ENCODE measurements around the gene WFDC9.

DNA sequence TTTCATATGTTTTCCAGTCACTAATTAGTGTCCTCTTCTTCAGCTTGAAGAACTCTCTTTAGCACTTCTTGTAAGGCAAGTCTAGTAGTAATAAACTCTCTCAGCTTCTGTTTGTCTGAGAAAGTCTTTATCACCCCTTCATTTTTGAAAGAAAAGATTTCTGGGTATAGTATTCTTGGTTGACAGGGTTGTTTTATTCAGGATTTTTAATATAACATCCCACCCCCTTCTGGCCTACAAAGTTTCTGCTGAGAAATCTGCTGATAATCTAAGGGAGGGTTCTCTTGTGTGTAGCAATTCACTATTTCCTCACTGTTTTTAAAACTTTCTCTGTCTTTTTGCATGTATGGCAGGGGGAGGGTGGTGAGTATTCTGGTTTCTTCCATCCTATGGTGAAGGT lies 48.6 kb upstream of the WFDC9 start:
- TF ChIP-seq, protein P1, sequence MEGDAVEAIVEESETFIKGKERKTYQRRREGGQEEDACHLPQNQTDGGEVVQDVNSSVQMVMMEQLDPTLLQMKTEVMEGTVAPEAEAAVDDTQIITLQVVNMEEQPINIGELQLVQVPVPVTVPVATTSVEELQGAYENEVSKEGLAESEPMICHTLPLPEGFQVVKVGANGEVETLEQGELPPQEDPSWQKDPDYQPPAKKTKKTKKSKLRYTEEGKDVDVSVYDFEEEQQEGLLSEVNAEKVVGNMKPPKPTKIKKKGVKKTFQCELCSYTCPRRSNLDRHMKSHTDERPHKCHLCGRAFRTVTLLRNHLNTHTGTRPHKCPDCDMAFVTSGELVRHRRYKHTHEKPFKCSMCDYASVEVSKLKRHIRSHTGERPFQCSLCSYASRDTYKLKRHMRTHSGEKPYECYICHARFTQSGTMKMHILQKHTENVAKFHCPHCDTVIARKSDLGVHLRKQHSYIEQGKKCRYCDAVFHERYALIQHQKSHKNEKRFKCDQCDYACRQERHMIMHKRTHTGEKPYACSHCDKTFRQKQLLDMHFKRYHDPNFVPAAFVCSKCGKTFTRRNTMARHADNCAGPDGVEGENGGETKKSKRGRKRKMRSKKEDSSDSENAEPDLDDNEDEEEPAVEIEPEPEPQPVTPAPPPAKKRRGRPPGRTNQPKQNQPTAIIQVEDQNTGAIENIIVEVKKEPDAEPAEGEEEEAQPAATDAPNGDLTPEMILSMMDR (IDR thresholded peaks at IDR 0.05; ENCODE audit: insufficient read depth, low read length, poor library complexity, severe bottlenecking) = no peak
- TF ChIP-seq EZH2phosphoT487 (conservative IDR thresholded peaks at IDR 0.05; ENCODE audit: low read length) = no peak
